SK-N-SH treated with all-trans-retinoic acid at 6 μM for 48 hours (cell line): ENCODE results near the gene CFAP210.

ENCODE experiments used
- ARNTL ChIP-seq: fragments of 450-650 bp; formaldehyde crosslinking; IDR thresholded peaks from 2 replicates; pipeline ENCODE4 v1.5.0; 2020; ENCODE audit warnings: low read depth, mild to moderate bottlenecking, moderate library complexity, borderline replicate concordance
- BACH2 ChIP-seq: fragments of 250-450 bp; sonication (Bioruptor Pico); IDR thresholded peaks from 2 replicates; pipeline ENCODE4 v1.9.0; 2021; ENCODE audit warnings: mild to moderate bottlenecking, borderline replicate concordance
- CSRNP3 ChIP-seq: fragments of 250-450 bp; sonication (Bioruptor Pico); IDR thresholded peaks from 2 replicates; pipeline ENCODE4 v1.5.1; 2021; ENCODE audit warnings: mild to moderate bottlenecking, moderate library complexity
- TCF4 ChIP-seq: fragments of 250-450 bp; sonication (Bioruptor Pico); IDR thresholded peaks from 2 replicates; pipeline ENCODE4 v1.8.0; 2021; ENCODE audit warnings: mild to moderate bottlenecking, moderate library complexity, borderline replicate concordance
- ZFP3 ChIP-seq: fragments of 250-450 bp; sonication (Bioruptor Pico); IDR thresholded peaks from 2 replicates; pipeline ENCODE4 v1.5.0; 2020; ENCODE audit warnings: mild to moderate bottlenecking, moderate library complexity
- ZNF8 ChIP-seq: fragments of 450-650 bp; formaldehyde crosslinking; IDR thresholded peaks from 2 replicates; pipeline ENCODE4 v1.5.0; 2020; ENCODE audit warnings: mild to moderate bottlenecking, moderate library complexity

GRCh38 chr2:169732075-169732474, 37.9 kb upstream of the CFAP210 start:
- TF ChIP-seq BACH2 (CRISPR knock-in tag), result no peak
- TF ChIP-seq ZFP3 (CRISPR knock-in tag), result no peak
- TF ChIP-seq CSRNP3 (CRISPR knock-in tag), result no peak
- no peak for TF ChIP-seq TCF4 (CRISPR knock-in tag)
- no peak for TF ChIP-seq ARNTL (CRISPR knock-in tag)
- no peak for TF ChIP-seq ZNF8 (CRISPR knock-in tag)
